Transverse colon (tissue), 4 donors: ENCODE measurements around the gene ZFPM1. TPM values are rescaled to one million over a fixed set of nuclear protein-coding genes. Genes with fewer than 3 reads are reported as not detected.

Experiments
- DNase-seq: peaks from one replicate; pipeline ENCODE4 v3.0.0-alpha.2; 2019
- H3K27ac ChIP-seq, 4 donors: fragments of 200-600 bp; sonication (generic); 2 replicates each; pipeline ENCODE4 v1.5.1; 2016 to 2018; ENCODE audit warnings: inconsistent platforms in 4 of 4
- H3K27me3 ChIP-seq: fragments of 200-600 bp; sonication (generic); 2 replicates; pipeline ENCODE4 v1.5.1; 2017; ENCODE audit warnings: inconsistent platforms
- H3K36me3 ChIP-seq, 4 donors: fragments of 200-600 bp; sonication (generic); 2 replicates each; pipeline ENCODE4 v1.5.1; 2017 to 2019; ENCODE audit warnings: inconsistent platforms in 4 of 4
- H3K4me1 ChIP-seq, 4 donors: fragments of 200-600 bp; sonication (generic); 2 replicates each; pipeline ENCODE4 v1.5.1; 2017 to 2020; ENCODE audit warnings: inconsistent platforms in 4 of 4
- H3K4me3 ChIP-seq, 4 donors: fragments of 200-600 bp; sonication (generic); 1 replicate in 1 of 4; 2 replicates in 3 of 4; pipeline versions ENCODE4 v1.5.1 to v1.6.1; 2017 to 2019; ENCODE audit warnings: inconsistent platforms in 4 of 4
- H3K9me3 ChIP-seq, 2 donors: fragments of 200-600 bp; sonication (generic); 2 replicates each; pipeline ENCODE4 v1.5.1; 2017 to 2019; ENCODE audit warnings: inconsistent platforms in 2 of 2
- CTCF ChIP-seq, 5 experiments: fragments of 200-600 bp in 3 of 5; fragments of 450-650 bp in 2 of 5; sonication (generic) in 3 of 5; IDR thresholded peaks; 1 replicate in 2 of 5; 2 replicates in 3 of 5; pipeline ENCODE4 v1.5.1; 2016 to 2017; ENCODE audit warnings: antibody characterized with exemption in 5 of 5, inconsistent platforms in 3 of 5, mild to moderate bottlenecking in 2 of 5, moderate library complexity in 1 of 5
- EP300 ChIP-seq: sonication (generic); formaldehyde crosslinking; IDR thresholded peaks from one replicate; pipeline ENCODE4 v1.6.1; 2017; ENCODE audit warnings: antibody characterized with exemption, low read depth
- POLR2A ChIP-seq: fragments of 450-650 bp; IDR thresholded peaks from one replicate; pipeline ENCODE4 v1.6.1; 2016; ENCODE audit warnings: antibody characterized with exemption, mild to moderate bottlenecking, moderate library complexity
- POLR2AphosphoS5 ChIP-seq, 3 donors: sonication (generic); formaldehyde crosslinking; IDR thresholded peaks; one replicate each; pipeline ENCODE4 v1.6.1; 2016; ENCODE audit warnings: antibody characterized with exemption in 3 of 3
- whole genome bisulfite sequencing, 2 donors: methylation state at CpG; one replicate each; pipeline ENCODE4 v1.1.5; 2018; ENCODE audit warnings: low coverage in 1 of 2; 5-methylcytosine and 5-hydroxymethylcytosine counted together
- in situ Hi-C, 4 donors: fragments of 200-750 bp; cut with MboI; loops; one replicate each; pipeline versions ENCODE4 v1.15.0 to v1.15.1; 2017; ENCODE audit warnings: low sequenced_read_pairs in 3 of 4, low pct_ligation_motif_present in 1 of 4, low pct_unique_long_range_greater_than_20kb in 1 of 4
- intact Hi-C: fragments of 100-400 bp; cut with DNase I; formaldehyde crosslinking; loops from one replicate; pipeline ENCODE4 v1.15.1; 2023; ENCODE audit warnings: low total_unique reads
- total RNA-seq, 4 donors: library from RNA; depleted of rRNA; stranded (reverse); fragments of >200 nt; gene quantifications; one replicate each; pipeline ENCODE4 v1.1.0, GENCODE V29; 2016

ZFPM1 gene
- total RNA-seq, 4 donors from 2014 or later, result 1.2 to 4.6 (median 3.1) TPM

DNA sequence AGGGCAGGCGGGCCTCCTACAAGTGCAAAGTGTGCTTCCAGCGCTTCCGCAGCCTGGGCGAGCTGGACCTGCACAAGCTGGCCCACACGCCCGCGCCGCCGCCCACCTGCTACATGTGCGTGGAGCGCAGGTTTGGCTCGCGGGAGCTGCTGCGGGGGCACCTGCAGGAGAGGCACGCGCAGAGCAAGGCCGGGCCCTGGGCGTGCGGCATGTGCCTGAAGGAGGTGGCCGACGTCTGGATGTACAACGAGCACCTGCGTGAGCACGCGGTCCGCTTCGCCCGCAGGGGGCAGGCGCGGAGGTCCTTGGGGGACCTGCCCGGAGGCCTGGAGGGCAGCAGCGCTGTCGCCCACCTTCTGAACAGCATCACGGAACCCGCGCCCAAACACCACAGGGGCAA lies 16.3 kb upstream of the ZFPM1 start:
- no peak for TF ChIP-seq CTCF (IDR thresholded peaks at IDR 0.05)
- no peak for TF ChIP-seq EP300
- no peak for TF ChIP-seq POLR2AphosphoS5 (IDR thresholded peaks at IDR 0.05)
- no peak for TF ChIP-seq POLR2A
- H3K9me3 ChIP-seq, result no peaks in the 10 kb centered on the region
- DNase-seq, result no peak
- H3K27ac ChIP-seq, result no peak overlapping the region
- intact Hi-C loops, result loop anchor here (10.0 kb wide), 1 partner anchor 242 kb away; no protein-coding TSS in a partner anchor
- 92% methylated on average over 18 of the region's 36 CpGs; no CpG with 5 or more reads in 1 of the 2 donors for WGBS, 2 donors
- in situ Hi-C loops, result loop anchor here in 1 of 4 donors (25.0 kb wide), 1 partner anchor 126 kb away; the partner anchor contains the start of gene ZC3H18
- H3K36me3 ChIP-seq, result no peaks in the 10 kb centered on the region
- H3K4me3 ChIP-seq, result no peak overlapping the region
- H3K27me3 ChIP-seq, result peaks cover 36% of the 10 kb centered on the region
- H3K4me1 ChIP-seq, result peaks cover 0 to 4% (median 1%) of the 10 kb centered on the region in 4 donors

GRCh38 chr16:88437367-88437964 lies 15.6 kb upstream of the ZFPM1 start:
- Histone ChIP-seq H3K4me3 (no peak overlapping the region), H3K4me1 (peaks cover 0 to 4% (median 1%) of the 10 kb centered on the region in 4 donors), H3K27ac (no peak overlapping the region), H3K27me3 (peaks cover 36% of the 10 kb centered on the region), H3K9me3 (no peaks in the 10 kb centered on the region), H3K36me3 (no peaks in the 10 kb centered on the region)
- WGBS, 2 donors, result 48% methylated on average over 37 of the region's 55 CpGs; no CpG with 5 or more reads in 1 of the 2 donors
- intact Hi-C loops (loop anchor here (10.0 kb wide), 1 partner anchor 243 kb away; no protein-coding TSS in a partner anchor), in situ Hi-C loops (loop anchor here in 1 of 4 donors (25.0 kb wide), 1 partner anchor 125 kb away; the partner anchor contains the start of gene ZC3H18)
- TF ChIP-seq POLR2A, result no peak
- TF ChIP-seq EP300, result no peak
- TF ChIP-seq POLR2AphosphoS5 (IDR thresholded peaks at IDR 0.05), result no peak
- TF ChIP-seq CTCF (IDR thresholded peaks at IDR 0.05), result peak; percentile 76 to 93 (median 91)
- DNase-seq, result peak; percentile 63

DNA sequence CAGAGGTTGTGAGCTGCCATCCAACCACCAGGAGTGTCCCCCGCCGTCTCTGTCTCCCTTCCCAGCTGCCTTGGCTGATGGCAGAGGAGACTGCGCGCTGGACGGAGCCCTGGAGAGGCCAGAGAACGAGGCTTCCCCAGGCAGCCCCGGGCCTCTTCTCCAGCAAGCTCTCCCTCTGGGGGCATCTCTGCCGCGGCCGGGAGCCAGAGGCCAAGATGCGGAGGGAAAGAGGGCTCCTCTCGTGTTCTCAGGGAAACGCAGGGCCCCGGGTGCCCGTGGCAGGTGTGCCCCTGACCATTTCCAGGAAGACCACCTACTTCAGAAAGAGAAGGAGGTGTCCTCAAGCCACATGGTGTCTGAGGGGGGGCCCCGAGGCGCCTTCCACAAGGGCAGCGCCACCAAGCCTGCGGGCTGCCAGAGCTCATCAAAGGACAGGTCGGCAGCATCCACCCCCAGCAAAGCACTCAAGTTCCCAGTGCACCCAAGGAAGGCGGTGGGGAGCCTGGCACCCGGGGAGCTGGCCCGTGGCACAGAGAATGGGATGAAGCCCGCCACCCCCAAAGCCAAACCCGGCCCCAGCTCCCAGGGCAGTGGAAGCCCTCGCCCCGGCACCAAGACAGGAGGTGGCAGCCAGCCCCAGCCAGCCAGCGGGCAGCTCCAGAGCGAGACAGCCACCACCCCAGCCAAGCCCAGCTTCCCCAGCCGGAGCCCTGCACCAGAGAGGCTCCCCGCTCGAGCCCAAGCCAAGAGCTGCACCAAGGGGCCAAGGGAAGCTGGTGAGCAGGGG lies 14.8 kb upstream of the ZFPM1 start:
- intact Hi-C loops (loop anchor here (10.0 kb wide), 1 partner anchor 243 kb away; no protein-coding TSS in a partner anchor), in situ Hi-C loops (loop anchor here in 1 of 4 donors (25.0 kb wide), 1 partner anchor 124 kb away; the partner anchor contains the start of gene ZC3H18)
- Histone ChIP-seq H3K27me3 (peaks cover 32% of the 10 kb centered on the region), H3K27ac (no peak overlapping the region), H3K36me3 (no peaks in the 10 kb centered on the region), H3K4me1 (peaks cover 0 to 6% (median 2%) of the 10 kb centered on the region in 4 donors), H3K4me3 (no peak overlapping the region), H3K9me3 (no peaks in the 10 kb centered on the region)
- 77% methylated on average over 19 of the region's 32 CpGs; no CpG with 5 or more reads in 1 of the 2 donors for WGBS, 2 donors
- no peak for DNase-seq
- TF ChIP-seq POLR2AphosphoS5 (IDR thresholded peaks at IDR 0.05) (no peak), EP300 (no peak), POLR2A (no peak), CTCF (IDR thresholded peaks at IDR 0.05) (no peak)

DNA sequence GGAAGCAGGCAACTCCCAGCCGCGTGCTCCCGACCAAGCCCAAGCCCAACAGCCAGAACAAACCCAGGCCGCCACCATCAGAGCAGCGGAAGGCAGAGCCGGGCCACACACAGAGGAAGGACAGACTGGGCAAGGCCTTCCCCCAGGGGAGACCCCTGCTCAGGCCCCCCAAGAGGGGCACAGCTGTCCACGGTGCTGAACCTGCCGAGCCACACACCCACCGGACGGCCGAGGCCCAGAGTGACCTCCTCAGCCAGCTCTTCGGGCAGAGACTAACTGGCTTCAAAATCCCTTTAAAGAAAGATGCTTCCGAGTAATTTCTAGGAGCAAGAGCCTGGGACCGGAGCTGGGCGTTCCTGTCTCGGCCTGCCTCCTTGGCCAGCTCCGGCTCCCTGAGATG lies 14.1 kb upstream of the ZFPM1 start:
- in situ Hi-C loops (loop anchor here in 1 of 4 donors (25.0 kb wide), 1 partner anchor 123 kb away; the partner anchor contains the start of gene ZC3H18), intact Hi-C loops (loop anchor here (10.0 kb wide), 1 partner anchor 244 kb away; no protein-coding TSS in a partner anchor)
- DNase-seq, result no peak
- no peak for TF ChIP-seq POLR2A
- TF ChIP-seq EP300, result no peak
- no peak for TF ChIP-seq POLR2AphosphoS5 (IDR thresholded peaks at IDR 0.05)
- no peak for TF ChIP-seq CTCF (IDR thresholded peaks at IDR 0.05)
- no peak overlapping the region for H3K4me3 ChIP-seq
- H3K4me1 ChIP-seq, result peaks cover 0 to 7% (median 3%) of the 10 kb centered on the region in 4 donors
- H3K27me3 ChIP-seq, result peaks cover 27% of the 10 kb centered on the region
- H3K9me3 ChIP-seq, result no peaks in the 10 kb centered on the region
- no peak overlapping the region for H3K27ac ChIP-seq
- H3K36me3 ChIP-seq, result no peaks in the 10 kb centered on the region
- 84 to 94% methylated on average over 3 to 17 of the region's 17 CpGs for WGBS, 2 donors
